ENCODE measurements around the gene GSG1L. TPM values are rescaled to one million over a fixed set of nuclear protein-coding genes. Genes with fewer than 3 reads are reported as not detected.

Gene GSG1L
- total and polyA plus RNA-seq, 2 of the 13 experiments (the other 11 are each of a cell fraction or from before 2014, with no cell fraction given): not detected

GRCh38 chr16:27849621-27850020 lies 213.9 kb downstream of the GSG1L start:
- H3K4me2 ChIP-seq (ENCODE audit: low read depth, low read length): no peak overlapping the region
- H3K27ac ChIP-seq (ENCODE audit: extremely low read length, insufficient read depth, low read length): no peak overlapping the region
- H3K4me3 ChIP-seq (replicated peaks in 1 of 3; ENCODE audit: insufficient read depth in 1 of 3, low read depth in 2 of 3, low read length in 3 of 3): no peak overlapping the region
- no peaks in the 10 kb centered on the region for H3K79me2 ChIP-seq (ENCODE audit: insufficient read depth, low read length)
- no peak overlapping the region for H3K9ac ChIP-seq (ENCODE audit: insufficient read depth, low read depth, low read length)
- DNase-seq (ENCODE audit: low spot score): no peak
- ChIA-PET CTCF (ENCODE audit: low intra/inter-chr PET ratio, low total read pairs) (no interaction called here), POLR2A (no interaction called here)
- H3K36me3 ChIP-seq (replicated peaks in 1 of 2; ENCODE audit: control insufficient read depth in 1 of 2, insufficient read depth in 2 of 2, low read length in 2 of 2): no peaks in the 10 kb centered on the region
- H3K9me3 ChIP-seq (ENCODE audit: low read length): no peaks in the 10 kb centered on the region; the same call in 1 of the 2 replicates
- in situ Hi-C loops (cut with HindIII; ENCODE audit: extremely low pct_ligation_motif_present, low pct_unique_long_range_greater_than_20kb): no loop called here
- peaks cover 2 to 53% of the 10 kb centered on the region in 2 experiments; a peak in 4 of 5 replicates for H3K27me3 ChIP-seq (ENCODE audit: control insufficient read depth in 1 of 2, insufficient read depth in 2 of 2, low read length in 2 of 2)
- WGBS (ENCODE audit: low lambda C conversion rate): 46% methylated on average over 3 of the region's 3 CpGs
- intact Hi-C loops (cut with micrococcal nuclease; ENCODE audit: unreplicated experiment): no loop called here
- ATAC-seq: no peak
- TF ChIP-seq ZNF580 (CRISPR knock-in tag; IDR thresholded peaks at IDR 0.05; ENCODE audit: borderline replicate concordance, low read depth) (no peak), KLF13 (CRISPR knock-in tag; IDR thresholded peaks at IDR 0.05) (no peak), ZNF670 (CRISPR knock-in tag; IDR thresholded peaks at IDR 0.05; ENCODE audit: borderline replicate concordance) (no peak)
- H4K20me1 ChIP-seq (ENCODE audit: insufficient read depth, low read length): no peaks in the 10 kb centered on the region
- no peak for FAIRE-seq
- BruUV-seq (replicated peaks): no TSS peak
- no peaks in the 10 kb centered on the region for H3K4me1 ChIP-seq (ENCODE audit: insufficient read depth, low read length)
- no peak overlapping the region for H2AFZ ChIP-seq (ENCODE audit: low read length)

- Histone ChIP-seq H3K79me2 (ENCODE audit: insufficient read depth, low read length) (no peaks in the 10 kb centered on the region), H3K4me2 (ENCODE audit: low read depth, low read length) (no peak overlapping the region), H2AFZ (ENCODE audit: low read length) (no peak overlapping the region), H4K20me1 (ENCODE audit: insufficient read depth, low read length) (no peaks in the 10 kb centered on the region), H3K27ac (ENCODE audit: extremely low read length, insufficient read depth, low read length) (no peak overlapping the region), H3K36me3 (replicated peaks in 1 of 2; ENCODE audit: control insufficient read depth in 1 of 2, insufficient read depth in 2 of 2, low read length in 2 of 2) (no peaks in the 10 kb centered on the region), H3K9ac (ENCODE audit: insufficient read depth, low read depth, low read length) (no peak overlapping the region), H3K4me1 (ENCODE audit: insufficient read depth, low read length) (no peaks in the 10 kb centered on the region), H3K9me3 (ENCODE audit: low read length) (no peaks in the 10 kb centered on the region; the same call in 1 of the 2 replicates), H3K4me3 (replicated peaks in 1 of 3; ENCODE audit: insufficient read depth in 1 of 3, low read depth in 2 of 3, low read length in 3 of 3) (no peak overlapping the region), H3K27me3 (ENCODE audit: control insufficient read depth in 1 of 2, insufficient read depth in 2 of 2, low read length in 2 of 2) (peaks cover 2 to 44% of the 10 kb centered on the region in 2 experiments; a peak in 4 of 5 replicates)
- DNase-seq (ENCODE audit: low spot score): no peak
- FAIRE-seq: no peak
- 0% methylated on average over 2 of the region's 2 CpGs for WGBS (ENCODE audit: low lambda C conversion rate)
- CTCF ChIA-PET (ENCODE audit: low intra/inter-chr PET ratio, low total read pairs): no interaction called here
- in situ Hi-C loops (cut with HindIII; ENCODE audit: extremely low pct_ligation_motif_present, low pct_unique_long_range_greater_than_20kb) (no loop called here), intact Hi-C loops (cut with micrococcal nuclease; ENCODE audit: unreplicated experiment) (no loop called here)
- no TSS peak for BruUV-seq (replicated peaks)
- POLR2A ChIA-PET: no interaction called here
- TF ChIP-seq PAF1 (CRISPR knock-in tag; IDR thresholded peaks at IDR 0.05) (no peak), JUN (CRISPR knock-in tag; IDR thresholded peaks at IDR 0.05) (no peak), POLR2AphosphoS5 (IDR thresholded peaks at IDR 0.05; ENCODE audit: low read depth, low read length) (no peak), ZNF276 (CRISPR knock-in tag; IDR thresholded peaks at IDR 0.05; ENCODE audit: low read depth) (no peak), HNRNPK (IDR thresholded peaks at IDR 0.05; ENCODE audit: low read depth, low read length, poor library complexity, severe bottlenecking) (no peak), ZNF629 (CRISPR knock-in tag; conservative IDR thresholded peaks at IDR 0.05) (no peak), ZSCAN12 (CRISPR knock-in tag; IDR thresholded peaks at IDR 0.05) (no peak), KDM4B (CRISPR knock-in tag; IDR thresholded peaks at IDR 0.05) (no peak), ZNF556 (CRISPR knock-in tag; IDR thresholded peaks at IDR 0.05; ENCODE audit: borderline replicate concordance) (no peak), TP53 (CRISPR knock-in tag; conservative IDR thresholded peaks at IDR 0.05) (no peak), PLRG1 (conservative IDR thresholded peaks at IDR 0.05) (no peak), TOE1 (CRISPR knock-in tag; IDR thresholded peaks at IDR 0.05) (no peak), CBFB (CRISPR knock-in tag; IDR thresholded peaks at IDR 0.05) (no peak), ZNF704 (CRISPR knock-in tag; IDR thresholded peaks at IDR 0.05; ENCODE audit: borderline replicate concordance) (no peak)
- no peak for ATAC-seq
Observed at GRCh38 chr16:27847030-27847550, 216.4 kb downstream of the GSG1L start.

Measured in HepG2 (cell line).